GM23248 (cell line): Measurements from ENCODE around the gene MYO5C. TPM values are rescaled to one million over a fixed set of nuclear protein-coding genes. Genes with fewer than 3 reads are reported as not detected.

Experiments
- DNase-seq: peaks from one replicate; pipeline ENCODE4 v3.0.0-alpha.2; 2015
- H2AFZ ChIP-seq: fragments of 200-600 bp; sonication (generic); 2 replicates; pipeline ENCODE4 v1.6.1; 2016; ENCODE audit warnings: antibody characterized with exemption
- H3F3A ChIP-seq: fragments of 200-600 bp; sonication (generic); 2 replicates; pipeline ENCODE4 v1.6.1; 2016; ENCODE audit warnings: mild to moderate bottlenecking, antibody characterized with exemption, mixed run types; ENCODE audit not compliant: insufficient read depth
- H3K27ac ChIP-seq: fragments of 200-600 bp; sonication (generic); 2 replicates; pipeline ENCODE4 v1.5.1; 2016; ENCODE audit warnings: mild to moderate bottlenecking
- H3K27me3 ChIP-seq: fragments of 200-600 bp; sonication (generic); replicated peaks from 2 replicates; pipeline ENCODE4 v1.6.1; 2016; ENCODE audit warnings: mild to moderate bottlenecking; ENCODE audit not compliant: insufficient read depth
- H3K36me3 ChIP-seq: fragments of 200-600 bp; sonication (generic); 2 replicates; pipeline ENCODE4 v1.6.1; 2016; ENCODE audit warnings: low read depth, mild to moderate bottlenecking
- H3K4me1 ChIP-seq: fragments of 200-600 bp; sonication (generic); 2 replicates; pipeline ENCODE4 v1.6.1; 2016; ENCODE audit warnings: mild to moderate bottlenecking; ENCODE audit not compliant: insufficient read depth
- H3K4me2 ChIP-seq: fragments of 200-600 bp; sonication (generic); one replicate; pipeline ENCODE4 v1.6.1; 2016; ENCODE audit warnings: mild to moderate bottlenecking; ENCODE audit not compliant: unreplicated experiment
- H3K4me3 ChIP-seq: fragments of 200-600 bp; sonication (generic); 2 replicates; pipeline ENCODE4 v1.5.1; 2016; ENCODE audit warnings: mild to moderate bottlenecking
- H3K79me2 ChIP-seq: fragments of 200-600 bp; sonication (generic); 2 replicates; pipeline ENCODE4 v1.6.1; 2016; ENCODE audit warnings: mild to moderate bottlenecking; ENCODE audit not compliant: insufficient read depth
- H3K9ac ChIP-seq: fragments of 200-600 bp; sonication (generic); 2 replicates; pipeline ENCODE4 v1.6.1; 2016; ENCODE audit warnings: mild to moderate bottlenecking
- H3K9me2 ChIP-seq: fragments of 200-600 bp; sonication (generic); 2 replicates; pipeline ENCODE4 v1.6.1; 2016; ENCODE audit warnings: mixed run types, mild to moderate bottlenecking, moderate library complexity; ENCODE audit not compliant: insufficient read depth
- H3K9me3 ChIP-seq: fragments of 200-600 bp; sonication (generic); one replicate; pipeline ENCODE4 v1.6.1; 2017; ENCODE audit warnings: low read depth
- H4K20me1 ChIP-seq: fragments of 200-600 bp; sonication (generic); 2 replicates; pipeline ENCODE4 v1.6.0; 2016; ENCODE audit not compliant: insufficient read depth
- EZH2 ChIP-seq: fragments of 200-600 bp; sonication (generic); IDR thresholded peaks from 2 replicates; pipeline ENCODE4 v1.6.1; 2018; ENCODE audit warnings: antibody characterized with exemption, mild to moderate bottlenecking; ENCODE audit not compliant: insufficient read depth, poor library complexity, severe bottlenecking
- EZH2phosphoT487 ChIP-seq: fragments of 200-600 bp; sonication (generic); IDR thresholded peaks from 2 replicates; pipeline ENCODE4 v1.6.1; 2018; ENCODE audit warnings: antibody characterized with exemption, moderate library complexity, mild to moderate bottlenecking, low read depth; ENCODE audit not compliant: insufficient read depth
- WGBS, 2 experiments: methylation state at CpG; one replicate each; pipeline ENCODE4 v1.1.6; 2015 to 2017; ENCODE audit warnings: low lambda C conversion rate in 2 of 2, low coverage in 1 of 2; ENCODE audit errors: missing lambda C conversion rate in 2 of 2; 5-methylcytosine and 5-hydroxymethylcytosine counted together
- in situ Hi-C: fragments of 300-500 bp; cut with MboI; formaldehyde crosslinking; loops from 2 replicates; pipeline ENCODE4 v1.15.0; 2020
- polyA plus RNA-seq: library from polyadenylated mRNA; unstranded; fragments of >200 nt; fragmentation: Nextera tagmentation; extraction: Ambion mirVana; gene quantifications from 2 replicates; pipeline ENCODE4 v1.2.1, GENCODE V29; 2016
- total RNA-seq: library from RNA; depleted of rRNA; stranded (reverse); fragments of >200 nt; shearing (Covaris generic); gene quantifications from 2 replicates; pipeline ENCODE4 v1.2.3, GENCODE V29; 2014

The MYO5C gene
- total and polyA plus RNA-seq, 2 experiments from 2014 or later = not detected

DNA sequence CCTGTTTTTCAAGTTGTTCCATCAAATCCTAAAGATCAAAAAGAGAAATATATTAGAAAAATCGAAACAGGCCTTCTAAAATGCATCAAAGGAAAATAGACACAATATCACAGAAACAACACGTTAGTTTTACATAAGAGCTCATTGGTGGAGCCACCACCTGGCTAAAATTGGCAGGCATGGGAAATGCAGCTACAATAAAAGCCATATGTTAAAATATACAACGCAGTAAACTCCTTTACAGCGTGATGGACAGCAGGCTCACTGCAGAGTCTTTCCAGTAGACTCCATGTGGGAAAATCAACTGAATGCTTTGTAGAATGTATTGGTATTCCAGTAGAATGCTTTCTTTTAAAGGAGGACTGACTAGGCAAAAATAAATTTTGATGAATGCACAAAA lies 40.9 kb upstream of the MYO5C start:
- WGBS, 2 experiments = 88 to 95% methylated on average over 4 of the region's 4 CpGs
- no peaks in the 10 kb centered on the region for H3K9me3 ChIP-seq
- peaks cover 30% of the 10 kb centered on the region for H3K4me1 ChIP-seq
- H3K27me3 ChIP-seq = no peaks in the 10 kb centered on the region
- H3K9me2 ChIP-seq = no peaks in the 10 kb centered on the region
- H4K20me1 ChIP-seq = no peaks in the 10 kb centered on the region
- no peak overlapping the region for H3K4me2 ChIP-seq
- H3K36me3 ChIP-seq = no peaks in the 10 kb centered on the region; the same call in 1 of the 2 replicates
- no peak overlapping the region for H2AFZ ChIP-seq
- H3K9ac ChIP-seq = no peak overlapping the region
- no peak for DNase-seq
- H3K27ac ChIP-seq = no peak overlapping the region
- TF ChIP-seq EZH2phosphoT487 (no peak), EZH2 (no peak)
- in situ Hi-C loops = loop anchor here (25.0 kb wide), 1 partner anchor 401 kb away; no protein-coding TSS in a partner anchor
- H3F3A ChIP-seq = peaks cover 31% of the 10 kb centered on the region
- H3K79me2 ChIP-seq = no peaks in the 10 kb centered on the region
- no peak overlapping the region for H3K4me3 ChIP-seq

DNA sequence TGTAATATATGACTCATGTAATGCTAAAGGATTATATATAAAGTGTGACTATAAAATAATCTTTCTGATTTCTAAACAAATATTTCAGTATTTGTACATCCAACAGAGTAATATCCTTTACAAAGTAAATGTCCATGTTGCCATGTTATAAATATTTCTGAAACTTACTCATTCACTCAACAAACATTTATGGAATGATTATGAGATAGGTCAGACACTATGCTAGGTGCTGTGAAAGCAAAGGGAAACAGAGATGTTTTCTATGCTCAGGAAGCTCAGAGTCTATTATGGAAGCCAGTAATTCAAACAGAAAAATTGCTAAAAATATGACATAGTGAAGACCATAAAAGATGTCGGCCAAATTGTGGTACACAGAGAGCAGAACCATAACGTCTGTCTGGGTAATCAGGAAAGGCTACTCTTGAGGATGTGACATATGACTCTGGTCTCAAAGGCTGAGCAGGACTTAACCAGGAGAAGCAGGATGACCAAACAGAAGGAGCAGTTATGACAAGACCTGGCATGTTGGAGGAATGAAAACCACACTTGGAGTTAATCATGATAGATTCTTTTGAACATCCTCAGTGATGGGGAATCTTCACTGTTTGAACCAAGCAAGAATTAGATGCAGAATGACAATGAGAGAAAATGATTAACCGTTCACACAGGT lies 39.0 kb upstream of the MYO5C start:
- peak; percentile 66 for DNase-seq
- Histone ChIP-seq H3K79me2 (no peaks in the 10 kb centered on the region), H4K20me1 (no peaks in the 10 kb centered on the region), H3K9me2 (no peaks in the 10 kb centered on the region), H3K27ac (peak overlapping the region; percentile 66), H3K9me3 (no peaks in the 10 kb centered on the region), H3K27me3 (no peaks in the 10 kb centered on the region), H2AFZ (0 out of 2 replicates have a peak overlapping the region, but pooled peaks have one; percentile 5), H3K4me2 (peak overlapping the region; percentile 53), H3K9ac (no peak overlapping the region; the same call in 1 of the 2 replicates), H3K4me3 (no peak overlapping the region), H3K36me3 (no peaks in the 10 kb centered on the region; the same call in 1 of the 2 replicates), H3F3A (peaks cover 31% of the 10 kb centered on the region), H3K4me1 (peaks cover 30% of the 10 kb centered on the region)
- in situ Hi-C loops = loop anchor here (25.0 kb wide), 1 partner anchor 403 kb away; no protein-coding TSS in a partner anchor
- whole genome bisulfite sequencing, 2 experiments = 54 to 59% methylated on average over 3 of the region's 3 CpGs
- no peak for TF ChIP-seq EZH2
- no peak for TF ChIP-seq EZH2phosphoT487

DNA sequence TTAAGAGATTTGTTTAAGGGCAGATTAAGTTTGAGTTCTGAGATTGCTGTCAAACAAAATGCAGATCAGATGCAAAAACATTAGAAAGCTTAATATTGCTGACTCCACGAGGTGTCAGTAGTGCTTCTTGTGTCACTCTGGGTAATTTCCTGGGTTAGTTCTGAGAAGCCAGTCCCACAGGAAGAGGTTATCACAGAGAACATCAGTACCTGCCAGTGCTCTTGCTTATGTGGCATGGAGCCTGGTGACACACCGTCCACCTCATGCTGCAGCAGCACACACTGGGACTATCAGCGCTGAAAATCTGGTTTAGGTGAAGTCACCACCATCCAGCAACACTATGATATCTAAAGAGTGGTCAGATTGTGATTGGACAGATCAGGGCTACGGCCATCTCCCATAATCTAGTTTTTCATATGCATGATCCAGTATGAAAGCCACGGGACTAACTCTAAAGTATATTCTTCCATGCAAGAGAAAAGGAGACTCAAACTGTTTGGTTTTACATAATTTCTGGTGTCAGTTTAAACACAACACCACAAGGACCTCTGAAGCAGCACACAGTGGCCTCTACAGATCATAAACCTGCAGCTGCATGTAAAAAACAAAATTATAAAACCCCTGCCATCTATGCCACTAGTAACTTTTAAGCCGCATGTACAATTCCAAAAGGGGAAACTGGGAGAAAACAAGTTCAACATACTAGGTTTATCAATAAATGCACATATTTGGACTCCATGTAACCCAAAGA lies 36.1 kb upstream of the MYO5C start:
- Histone ChIP-seq H3F3A (peaks cover 30% of the 10 kb centered on the region), H3K4me1 (peaks cover 19% of the 10 kb centered on the region), H3K27me3 (no peaks in the 10 kb centered on the region), H2AFZ (no peak overlapping the region), H3K9me2 (no peaks in the 10 kb centered on the region), H3K27ac (no peak overlapping the region), H3K4me2 (no peak overlapping the region), H3K36me3 (peaks cover 5% of the 10 kb centered on the region; the same call in 1 of the 2 replicates), H4K20me1 (no peaks in the 10 kb centered on the region), H3K4me3 (no peak overlapping the region), H3K9me3 (no peaks in the 10 kb centered on the region), H3K79me2 (no peaks in the 10 kb centered on the region), H3K9ac (no peak overlapping the region)
- WGBS, 2 experiments = 59 to 61% methylated on average over 6 of the region's 6 CpGs
- TF ChIP-seq EZH2 (no peak), EZH2phosphoT487 (no peak)
- DNase-seq = peak; percentile 65
- in situ Hi-C loops = loop anchor here (25.0 kb wide), 1 partner anchor 406 kb away; no protein-coding TSS in a partner anchor

DNA sequence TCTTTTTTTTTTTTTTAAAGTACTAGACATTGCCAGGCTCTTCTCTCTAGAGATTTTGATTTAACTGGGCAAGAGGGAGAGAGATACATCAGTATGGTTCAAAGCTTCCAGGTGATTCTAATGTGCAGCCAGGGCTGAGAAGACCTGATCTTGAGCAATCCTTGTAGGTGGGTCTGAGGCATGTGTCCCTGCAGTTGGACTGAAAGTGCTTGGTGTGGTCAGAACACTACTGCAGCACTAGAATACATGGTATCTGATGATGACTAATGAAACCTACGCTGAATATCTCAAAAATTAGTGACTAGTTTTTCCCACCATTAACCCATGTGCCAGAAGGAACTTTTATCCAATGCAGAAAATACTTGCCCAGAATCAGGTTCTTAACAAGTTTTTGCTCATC lies 34.4 kb upstream of the MYO5C start:
- Histone ChIP-seq H3K9me3 (no peaks in the 10 kb centered on the region), H3K27ac (no peak overlapping the region), H2AFZ (no peak overlapping the region), H3K9me2 (no peaks in the 10 kb centered on the region), H3K9ac (no peak overlapping the region), H3K36me3 (peaks cover 13% of the 10 kb centered on the region), H3K4me1 (peaks cover 13% of the 10 kb centered on the region), H3K4me3 (no peak overlapping the region), H3K4me2 (no peak overlapping the region), H3K79me2 (no peaks in the 10 kb centered on the region), H3K27me3 (no peaks in the 10 kb centered on the region), H3F3A (peaks cover 23% of the 10 kb centered on the region), H4K20me1 (no peaks in the 10 kb centered on the region)
- in situ Hi-C loops = loop anchor here (25.0 kb wide), 1 partner anchor 407 kb away; no protein-coding TSS in a partner anchor
- TF ChIP-seq EZH2 = no peak
- no peak for TF ChIP-seq EZH2phosphoT487
- 87 to 90% methylated on average over 1 of the region's 1 CpG for WGBS, 2 experiments
- DNase-seq = no peak
